Measurements from ENCODE around the gene PODXL2. TPM values are rescaled to one million over a fixed set of nuclear protein-coding genes. Genes with fewer than 3 reads are reported as not detected.

The PODXL2 gene
- total RNA-seq, 4 donors from 2014 or later = 3.2 to 8.8 (median 3.7) TPM

- TF ChIP-seq, protein P1, sequence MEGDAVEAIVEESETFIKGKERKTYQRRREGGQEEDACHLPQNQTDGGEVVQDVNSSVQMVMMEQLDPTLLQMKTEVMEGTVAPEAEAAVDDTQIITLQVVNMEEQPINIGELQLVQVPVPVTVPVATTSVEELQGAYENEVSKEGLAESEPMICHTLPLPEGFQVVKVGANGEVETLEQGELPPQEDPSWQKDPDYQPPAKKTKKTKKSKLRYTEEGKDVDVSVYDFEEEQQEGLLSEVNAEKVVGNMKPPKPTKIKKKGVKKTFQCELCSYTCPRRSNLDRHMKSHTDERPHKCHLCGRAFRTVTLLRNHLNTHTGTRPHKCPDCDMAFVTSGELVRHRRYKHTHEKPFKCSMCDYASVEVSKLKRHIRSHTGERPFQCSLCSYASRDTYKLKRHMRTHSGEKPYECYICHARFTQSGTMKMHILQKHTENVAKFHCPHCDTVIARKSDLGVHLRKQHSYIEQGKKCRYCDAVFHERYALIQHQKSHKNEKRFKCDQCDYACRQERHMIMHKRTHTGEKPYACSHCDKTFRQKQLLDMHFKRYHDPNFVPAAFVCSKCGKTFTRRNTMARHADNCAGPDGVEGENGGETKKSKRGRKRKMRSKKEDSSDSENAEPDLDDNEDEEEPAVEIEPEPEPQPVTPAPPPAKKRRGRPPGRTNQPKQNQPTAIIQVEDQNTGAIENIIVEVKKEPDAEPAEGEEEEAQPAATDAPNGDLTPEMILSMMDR (IDR thresholded peaks at IDR 0.05; ENCODE audit: low read depth) = no peak
These were observed 56.9 kb downstream of the PODXL2 start for GRCh38 chr3:127685708-127686511.

GRCh38 chr3:127686512-127686894 is 57.5 kb downstream of the PODXL2 start:
- TF ChIP-seq, protein P1 (IDR thresholded peaks at IDR 0.05; ENCODE audit: low read depth) = no peak

- TF ChIP-seq, protein P1 (IDR thresholded peaks at IDR 0.05; ENCODE audit: low read depth) = no peak
These were observed 58.3 kb downstream of the PODXL2 start for GRCh38 chr3:127687228-127687737.

GRCh38 chr3:127688022-127688415 is 59.0 kb downstream of the PODXL2 start:
- TF ChIP-seq, protein P1 (IDR thresholded peaks at IDR 0.05; ENCODE audit: low read depth) = no peak

- TF ChIP-seq, protein P1 (IDR thresholded peaks at IDR 0.05; ENCODE audit: low read depth) = no peak
These were observed 59.7 kb downstream of the PODXL2 start for GRCh38 chr3:127688416-127689265.

- TF ChIP-seq, protein P1 (IDR thresholded peaks at IDR 0.05; ENCODE audit: low read depth) = no peak
These were observed 60.4 kb downstream of the PODXL2 start for GRCh38 chr3:127689266-127689860.
